BLaER1 (cell line): Measurements from ENCODE around the gene ADM.

Experiments used
- H3K27ac ChIP-seq: shearing (Covaris generic); formaldehyde crosslinking; 2 replicates; pipeline ENCODE4 v1.8.1; 2022
- H3K27me3 ChIP-seq: shearing (Covaris generic); formaldehyde crosslinking; 2 replicates; pipeline ENCODE4 v1.8.1; 2022
- H3K36me3 ChIP-seq: shearing (Covaris generic); formaldehyde crosslinking; 2 replicates; pipeline ENCODE4 v1.8.1; 2022
- H3K4me1 ChIP-seq: shearing (Covaris generic); formaldehyde crosslinking; 2 replicates; pipeline ENCODE4 v1.8.1; 2022
- H3K4me2 ChIP-seq: shearing (Covaris generic); formaldehyde crosslinking; 2 replicates; pipeline ENCODE4 v1.8.1; 2022
- H3K4me3 ChIP-seq: shearing (Covaris generic); formaldehyde crosslinking; 2 replicates; pipeline ENCODE4 v1.8.1; 2022
- H3K9ac ChIP-seq: shearing (Covaris generic); formaldehyde crosslinking; 2 replicates; pipeline ENCODE4 v1.8.1; 2022
- H3K9me3 ChIP-seq: shearing (Covaris generic); formaldehyde crosslinking; 2 replicates; pipeline ENCODE4 v1.8.1; 2022
- H4K20me1 ChIP-seq: shearing (Covaris generic); formaldehyde crosslinking; 2 replicates; pipeline ENCODE4 v1.8.1; 2022
- Cebpa-rat ChIP-seq: shearing (Covaris generic); IDR thresholded peaks from 2 replicates; pipeline ENCODE4 v1.8.1; 2022

ADM gene

GRCh38 chr11:10288881-10289764, 15.8 kb upstream of the ADM start:
- H3K27me3 ChIP-seq = peaks cover 25% of the 10 kb centered on the region
- H3K9me3 ChIP-seq = no peaks in the 10 kb centered on the region
- no peak overlapping the region for H3K9ac ChIP-seq
- H3K36me3 ChIP-seq = no peaks in the 10 kb centered on the region
- no peak overlapping the region for H3K27ac ChIP-seq
- H4K20me1 ChIP-seq = peaks cover 15% of the 10 kb centered on the region; the same call in 1 of the 2 replicates
- H3K4me2 ChIP-seq = no peak overlapping the region
- no peak overlapping the region for H3K4me3 ChIP-seq
- H3K4me1 ChIP-seq = peaks cover 13% of the 10 kb centered on the region
- no peak for TF ChIP-seq Cebpa-rat

GRCh38 chr11:10289765-10290380, 15.0 kb upstream of the ADM start:
- H3K36me3 ChIP-seq = no peaks in the 10 kb centered on the region
- peaks cover 23% of the 10 kb centered on the region for H4K20me1 ChIP-seq
- H3K27me3 ChIP-seq = peaks cover 33% of the 10 kb centered on the region
- H3K4me2 ChIP-seq = no peak overlapping the region
- H3K27ac ChIP-seq = no peak overlapping the region
- no peak overlapping the region for H3K9ac ChIP-seq
- no peak overlapping the region for H3K4me3 ChIP-seq
- TF ChIP-seq Cebpa-rat = no peak
- H3K9me3 ChIP-seq = no peaks in the 10 kb centered on the region
- peaks cover 20% of the 10 kb centered on the region for H3K4me1 ChIP-seq

GRCh38 chr11:10291801-10292638, 12.9 kb upstream of the ADM start:
- Histone ChIP-seq H3K9me3 (peaks cover 8% of the 10 kb centered on the region; the same call in 1 of the 2 replicates), H3K4me3 (no peak overlapping the region), H3K36me3 (no peaks in the 10 kb centered on the region), H3K4me2 (no peak overlapping the region), H3K9ac (no peak overlapping the region), H3K4me1 (peaks cover 15% of the 10 kb centered on the region), H3K27ac (no peak overlapping the region), H3K27me3 (peaks cover 54% of the 10 kb centered on the region), H4K20me1 (peaks cover 33% of the 10 kb centered on the region)
- no peak for TF ChIP-seq Cebpa-rat

- H4K20me1 ChIP-seq = peaks cover 28% of the 10 kb centered on the region
- no peak for TF ChIP-seq Cebpa-rat
Measured at GRCh38 chr11:10293423-10294289, 11.2 kb upstream of the ADM start, which contains the start of gene SBF2. TSS of gene SBF2 (minus strand) at chr11:10294219. CDS start at chr11:10294069, 150 bp downstream.

GRCh38 chr11:10294290-10294953, 10.5 kb upstream of the ADM start:
- Histone ChIP-seq H3K9me3 (peaks cover 8% of the 10 kb centered on the region; the same call in 1 of the 2 replicates), H4K20me1 (peaks cover 26% of the 10 kb centered on the region), H3K4me2 (peak overlapping the region; percentile 97), H3K9ac (peak overlapping the region; percentile 76; the same call in 1 of the 2 replicates), H3K4me1 (peaks cover 15% of the 10 kb centered on the region), H3K4me3 (peak overlapping the region; percentile 88), H3K27ac (no peak overlapping the region), H3K27me3 (peaks cover 72% of the 10 kb centered on the region), H3K36me3 (no peaks in the 10 kb centered on the region)
- no peak for TF ChIP-seq Cebpa-rat

More at GRCh38 chr11:10293423-10294289, 11.2 kb upstream of the ADM start, which contains the start of gene SBF2:
- Histone ChIP-seq H3K27ac (no peak within 1 kb of the TSS), H3K4me2 (peak within 1 kb of the TSS; percentile 97), H3K27me3 (peaks cover 65% of the 10 kb centered on the region), H3K9me3 (peaks cover 8% of the 10 kb centered on the region; the same call in 1 of the 2 replicates), H3K4me1 (peaks cover 15% of the 10 kb centered on the region), H3K9ac (peak within 1 kb of the TSS; percentile 76), H3K4me3 (peak within 1 kb of the TSS; percentile 88), H3K36me3 (no peaks in the 10 kb centered on the region)

- Histone ChIP-seq H3K4me3 (peak overlapping the region; percentile 88), H3K36me3 (no peaks in the 10 kb centered on the region), H3K9ac (no peak overlapping the region), H3K27ac (no peak overlapping the region), H3K4me1 (peaks cover 15% of the 10 kb centered on the region), H3K27me3 (peaks cover 80% of the 10 kb centered on the region), H3K9me3 (peaks cover 8% of the 10 kb centered on the region; the same call in 1 of the 2 replicates), H3K4me2 (peak overlapping the region; percentile 97), H4K20me1 (peaks cover 35% of the 10 kb centered on the region)
- TF ChIP-seq Cebpa-rat = no peak
Measured at GRCh38 chr11:10295064-10295901, 9.6 kb upstream of the ADM start.

- peaks cover 24% of the 10 kb centered on the region for H3K4me1 ChIP-seq
- H3K9ac ChIP-seq = no peak overlapping the region
- no peak overlapping the region for H3K4me3 ChIP-seq
- H4K20me1 ChIP-seq = peaks cover 52% of the 10 kb centered on the region
- H3K4me2 ChIP-seq = 0 out of 2 replicates have a peak overlapping the region, but pooled peaks have one; percentile 16
- H3K9me3 ChIP-seq = peaks cover 8% of the 10 kb centered on the region; the same call in 1 of the 2 replicates
- no peak overlapping the region for H3K27ac ChIP-seq
- H3K27me3 ChIP-seq = peaks cover 93% of the 10 kb centered on the region
- H3K36me3 ChIP-seq = no peaks in the 10 kb centered on the region
- no peak for TF ChIP-seq Cebpa-rat
Measured at GRCh38 chr11:10298342-10298741, 6.5 kb upstream of the ADM start.
